ENCODE data around the gene LIPC.

GRCh38 chr15:58490086-58490887 is 58.5 kb downstream of the LIPC start:
- TF ChIP-seq CTCF (conservative IDR thresholded peaks at IDR 0.05; ENCODE audit: low read depth, low read length) (no peak), EZH2 (IDR thresholded peaks at IDR 0.05; ENCODE audit: borderline replicate concordance, low read depth, low read length, poor library complexity, severe bottlenecking) (no peak)

All from A673 (cell line).